Measurements from ENCODE around the gene QRFPR.

GRCh38 chr4:121370729-121371325, 10.0 kb downstream of the QRFPR start:
- no peak for TF ChIP-seq SP1 (IDR thresholded peaks at IDR 0.05)
- no peak for TF ChIP-seq ARNT (IDR thresholded peaks at IDR 0.05)
- TF ChIP-seq NFRKB (IDR thresholded peaks at IDR 0.05): no peak
- TF ChIP-seq FOXM1 (IDR thresholded peaks at IDR 0.05; ENCODE audit: borderline replicate concordance): no peak
- TF ChIP-seq BHLHE40 (IDR thresholded peaks at IDR 0.05; ENCODE audit: borderline replicate concordance): no peak
- no peak for TF ChIP-seq SUZ12 (IDR thresholded peaks at IDR 0.05)
- TF ChIP-seq TARDBP (IDR thresholded peaks at IDR 0.05): no peak
- no peak for TF ChIP-seq HDGF (IDR thresholded peaks at IDR 0.05; ENCODE audit: borderline replicate concordance)
- no peak for TF ChIP-seq FOXA1 (IDR thresholded peaks at IDR 0.05)
- no peak for TF ChIP-seq FOXK2 (IDR thresholded peaks at IDR 0.05)
- no peak for TF ChIP-seq ZNF384 (IDR thresholded peaks at IDR 0.05)
- TF ChIP-seq ELF4 (IDR thresholded peaks at IDR 0.05): no peak
